CD1c-positive myeloid dendritic cell (primary cell): ENCODE measurements around the gene ADGRG2.
A peak's percentile ranks its signal among the peaks of the same experiment; 100 is the strongest.
"Not testable (repeated sequence)": the region's sequence is repeated elsewhere in the genome, so short reads cannot be mapped to it uniquely, and the experiment has no call there.

ENCODE experiments used
- DNase-seq: peaks from one replicate; pipeline ENCODE4 v3.0.0-alpha.2; 2016; ENCODE audit errors: extremely low spot score

Gene ADGRG2

DNA sequence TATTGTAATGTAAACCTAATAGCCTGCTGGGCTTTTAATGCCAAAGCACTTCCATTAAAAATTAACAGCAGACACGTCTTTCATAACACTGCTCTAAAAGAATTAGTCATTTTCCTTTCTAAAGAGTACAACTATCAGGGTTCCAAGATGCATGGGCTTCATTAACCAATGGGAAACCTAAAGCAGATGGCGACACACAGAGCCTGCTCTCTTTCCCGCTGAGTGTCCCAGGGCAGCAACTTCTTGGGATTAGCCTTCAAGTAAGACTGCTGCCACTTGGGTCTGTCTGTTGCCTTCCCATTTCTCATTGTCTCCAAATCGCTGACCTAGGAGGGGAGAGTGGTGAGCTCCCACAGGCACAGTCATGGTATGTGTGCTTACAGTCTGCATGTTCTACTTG lies 124.4 kb downstream of the ADGRG2 start:
- no peak for DNase-seq

- no peak for DNase-seq
Measured at GRCh38 chrX:18996536-18996935, 125.7 kb downstream of the ADGRG2 start.

GRCh38 chrX:18995221-18995620 lies 127.0 kb downstream of the ADGRG2 start:
- no peak for DNase-seq

DNA sequence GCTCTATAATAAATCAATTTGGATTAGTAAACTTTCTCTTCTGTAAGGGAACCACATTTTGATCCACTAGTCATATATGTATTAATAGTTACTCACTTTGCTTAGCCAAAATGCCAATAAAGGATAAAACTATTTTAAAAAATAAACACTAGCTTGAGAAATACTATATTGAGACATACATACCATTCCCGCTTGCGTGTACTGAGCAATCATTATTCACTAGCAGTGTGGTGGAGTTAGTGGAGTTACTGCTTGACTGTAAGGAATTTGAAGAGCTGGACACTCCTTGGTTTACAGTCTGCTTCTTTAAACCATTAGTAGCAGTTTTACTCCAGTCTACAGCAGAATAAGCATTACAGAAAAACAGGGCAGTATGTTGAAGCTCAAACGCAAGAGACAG lies 127.6 kb downstream of the ADGRG2 start:
- DNase-seq = no peak

- no peak for DNase-seq
Measured at GRCh38 chrX:18992829-18993228, 129.4 kb downstream of the ADGRG2 start.

- DNase-seq = peak; percentile 12
Measured at GRCh38 chrX:18985186-18985435, 137.2 kb downstream of the ADGRG2 start.

DNA sequence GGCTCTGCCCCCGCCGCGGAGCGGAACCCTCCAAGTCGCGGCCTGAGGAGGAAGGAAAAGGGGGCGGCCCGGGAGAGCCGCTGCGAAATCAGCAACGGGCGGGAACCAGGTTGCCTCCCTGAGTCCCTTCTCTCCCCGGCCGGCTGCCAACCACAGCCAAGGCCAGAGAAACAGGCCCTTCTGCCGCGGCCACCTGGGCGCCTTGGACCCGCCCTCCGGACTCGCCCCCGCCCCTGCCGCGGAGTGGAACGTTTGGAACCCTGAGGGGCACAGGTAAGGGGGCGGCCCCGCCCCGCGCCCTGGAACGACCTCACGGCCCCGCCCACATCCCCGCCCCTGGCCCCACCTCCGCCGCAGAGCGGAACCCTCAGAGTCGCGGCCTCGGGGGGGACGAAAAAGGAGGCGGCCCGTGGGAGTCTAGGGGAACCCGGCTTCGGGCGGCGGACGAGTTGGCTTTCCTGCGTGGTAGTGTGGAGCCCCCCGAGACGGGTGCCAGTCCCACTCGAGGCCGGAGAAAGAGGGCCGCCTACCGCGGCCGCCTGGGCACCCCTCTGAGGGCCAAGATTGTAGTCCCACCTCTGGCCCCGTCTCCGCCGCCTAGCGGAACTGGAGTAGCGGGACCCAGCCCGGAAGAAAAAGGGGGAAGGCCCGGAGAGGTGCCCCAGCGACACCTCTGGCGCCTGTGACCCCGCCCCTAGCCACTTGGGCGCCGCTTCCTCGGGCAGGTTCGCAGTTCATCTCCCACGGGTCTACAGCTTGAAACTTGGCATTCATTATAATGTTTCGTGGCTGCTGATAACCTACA lies 137.7 kb downstream of the ADGRG2 start:
- peak; percentile 84 for DNase-seq

DNA sequence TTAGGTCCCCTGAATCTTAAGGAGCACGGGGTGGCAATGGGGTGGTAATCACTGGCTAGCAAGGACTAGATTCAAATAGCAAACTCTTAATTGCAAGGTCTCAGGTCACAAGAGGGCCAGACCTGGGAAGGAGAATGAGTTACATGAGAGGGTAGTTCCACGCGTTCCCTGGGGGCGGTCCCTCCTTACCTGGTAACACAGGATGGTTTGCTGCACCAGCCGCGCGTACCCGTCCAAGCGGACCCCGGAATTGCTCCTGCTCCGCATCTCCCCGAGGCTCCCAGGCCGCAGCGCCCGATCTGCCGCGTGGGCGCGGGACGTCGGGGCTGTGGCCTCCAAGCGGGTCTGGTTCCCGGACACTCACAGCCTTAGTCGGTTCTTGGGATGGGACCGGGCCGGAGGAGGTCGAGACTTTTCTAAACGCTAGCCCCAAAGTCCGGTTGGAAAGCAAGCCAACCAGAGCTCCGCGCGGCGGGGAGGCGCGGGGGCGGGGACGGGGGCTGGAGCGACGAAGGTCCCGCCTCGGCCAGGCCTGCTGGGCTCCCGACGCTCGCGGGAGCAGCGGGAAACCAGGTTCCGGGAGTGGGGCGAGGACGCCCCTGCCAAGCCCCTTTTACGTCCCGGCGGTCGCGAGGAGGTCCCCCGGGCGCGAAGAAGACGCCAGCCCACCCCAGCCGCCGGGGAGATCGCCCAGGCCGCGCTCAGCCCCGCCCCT lies 138.4 kb downstream of the ADGRG2 start, which contains the start of gene PHKA2:
Gene PHKA2 (minus strand): TSS at position 449 of the 715 bp plus-strand sequence. CDS start 182 bp downstream, at position 267.
- DNase-seq = peak; percentile 58

DNA sequence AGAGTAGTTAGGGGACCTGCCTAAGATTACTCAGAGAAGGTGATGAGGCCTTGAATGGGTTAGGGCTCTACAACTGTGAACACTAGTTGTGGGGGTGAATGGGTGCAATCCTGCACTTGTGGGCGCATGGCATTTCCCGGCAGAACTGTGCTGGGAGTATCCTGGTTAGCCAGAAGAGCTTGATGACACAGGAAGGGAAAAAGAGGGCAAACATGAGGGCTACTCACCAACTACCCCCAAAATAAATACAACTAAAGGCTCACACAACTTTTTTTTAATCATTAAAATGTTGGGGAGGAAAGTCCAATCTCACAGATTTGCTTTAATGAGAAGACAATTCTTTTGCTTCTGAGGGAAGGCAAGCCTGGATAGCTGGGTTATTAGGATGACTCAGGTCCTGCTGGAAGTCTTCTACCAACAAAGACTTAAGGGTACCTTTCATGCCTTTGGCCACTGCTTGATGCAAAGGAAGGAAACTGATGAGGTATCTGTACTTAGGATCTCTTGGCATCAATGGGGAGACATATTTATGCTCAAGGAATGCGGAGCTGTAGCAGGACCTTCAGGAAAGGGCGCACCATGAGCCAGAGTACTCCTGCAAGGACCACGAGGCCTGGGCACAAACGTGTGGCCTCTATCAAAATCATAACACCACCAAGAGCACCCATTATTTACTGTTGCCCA lies 141.0 kb downstream of the ADGRG2 start:
- no peak for DNase-seq

- not testable (repeated sequence) for DNase-seq
Measured at GRCh38 chrX:18980262-18980661, 142.0 kb downstream of the ADGRG2 start.

GRCh38 chrX:18974993-18975392 lies 147.3 kb downstream of the ADGRG2 start:
- no peak for DNase-seq

DNA sequence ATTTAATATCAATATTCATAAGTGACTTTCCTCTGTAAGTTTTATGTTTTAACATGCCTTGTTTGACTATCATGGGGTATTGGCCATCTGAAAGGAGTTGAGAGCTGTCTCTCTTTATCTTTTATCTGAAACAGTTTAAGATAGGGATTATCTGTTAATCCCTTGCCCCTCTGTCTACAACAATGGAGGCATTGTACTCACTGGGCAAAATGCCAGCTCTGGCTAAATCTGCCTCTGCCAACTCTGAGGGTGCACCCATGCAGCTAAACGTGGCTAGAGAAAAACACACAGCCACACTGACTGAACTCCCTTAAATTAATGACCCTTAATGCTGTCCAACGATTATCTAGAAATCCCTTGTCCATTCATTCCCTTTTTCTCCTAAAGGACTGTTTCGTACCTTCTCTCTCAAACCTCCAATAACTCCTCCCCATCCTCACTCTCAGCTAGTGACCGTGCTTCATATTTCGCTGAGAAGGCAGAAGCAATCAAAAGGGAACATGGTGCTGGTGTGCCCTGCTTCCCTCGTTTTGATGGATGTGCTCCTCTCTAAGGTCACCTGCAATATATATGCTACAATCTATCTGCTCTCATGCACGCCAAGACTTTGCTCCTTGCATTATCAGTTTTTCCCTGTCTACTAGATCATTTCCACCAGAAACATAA lies 148.6 kb downstream of the ADGRG2 start:
- no peak for DNase-seq

DNA sequence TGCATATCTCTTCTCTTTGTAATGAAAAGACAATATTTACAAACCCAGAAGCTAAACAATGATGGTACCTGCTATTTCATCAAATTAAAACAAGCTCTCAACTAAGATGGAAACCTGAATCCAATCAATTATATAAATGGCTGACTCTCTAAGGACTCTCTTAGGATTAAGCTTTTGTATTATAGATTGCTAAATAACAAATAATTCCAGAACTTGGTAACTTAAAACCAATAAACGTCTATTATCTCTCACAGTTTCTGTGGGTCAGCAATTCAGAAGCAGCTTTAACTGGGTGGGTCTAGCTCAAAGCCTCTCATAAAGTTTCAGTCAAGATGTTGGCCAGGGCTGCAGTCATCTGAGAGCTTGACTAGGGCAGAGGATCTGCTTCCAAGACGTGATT lies 150.8 kb downstream of the ADGRG2 start:
- no peak for DNase-seq

- no peak for DNase-seq
Measured at GRCh38 chrX:18970465-18970864, 151.8 kb downstream of the ADGRG2 start.

DNA sequence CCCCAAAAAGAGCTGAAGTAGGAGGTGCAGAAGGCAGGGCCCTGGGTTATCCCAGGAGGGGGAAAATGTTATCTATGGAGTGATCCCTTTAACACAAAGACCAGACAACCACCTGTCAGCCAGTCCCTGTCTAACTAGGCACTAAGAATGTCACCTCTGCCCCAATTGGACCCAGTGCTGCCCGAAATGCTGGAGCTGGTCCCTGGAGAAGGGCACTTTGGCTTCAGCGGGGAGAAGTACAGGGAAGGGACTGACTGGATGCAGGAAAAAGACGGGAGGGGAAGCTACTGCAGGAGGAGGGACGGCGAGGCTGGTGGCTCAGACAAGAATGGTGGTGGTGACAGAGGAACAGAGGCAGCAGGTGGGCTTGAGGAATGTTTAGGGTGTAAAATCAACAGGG lies 155.6 kb downstream of the ADGRG2 start:
- no peak for DNase-seq

DNA sequence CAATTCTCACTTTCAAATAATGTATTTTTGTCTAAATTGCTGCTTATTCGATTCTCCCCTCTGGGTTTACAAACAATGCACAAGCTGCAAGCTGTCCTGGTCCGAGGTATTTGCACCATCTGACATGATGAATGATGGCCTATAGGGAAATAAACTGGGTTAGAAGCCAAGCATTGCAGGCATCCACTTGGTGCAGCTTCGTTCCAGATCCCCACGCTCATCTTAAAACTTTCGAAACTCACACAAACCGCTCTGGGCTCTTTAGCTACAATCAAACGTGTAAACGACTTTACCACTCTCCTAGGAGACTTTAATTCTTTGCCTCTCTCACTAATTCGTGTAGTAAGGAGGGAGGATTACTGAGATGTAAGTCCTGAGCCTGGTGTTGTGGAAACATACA lies 157.4 kb downstream of the ADGRG2 start:
- DNase-seq = no peak

DNA sequence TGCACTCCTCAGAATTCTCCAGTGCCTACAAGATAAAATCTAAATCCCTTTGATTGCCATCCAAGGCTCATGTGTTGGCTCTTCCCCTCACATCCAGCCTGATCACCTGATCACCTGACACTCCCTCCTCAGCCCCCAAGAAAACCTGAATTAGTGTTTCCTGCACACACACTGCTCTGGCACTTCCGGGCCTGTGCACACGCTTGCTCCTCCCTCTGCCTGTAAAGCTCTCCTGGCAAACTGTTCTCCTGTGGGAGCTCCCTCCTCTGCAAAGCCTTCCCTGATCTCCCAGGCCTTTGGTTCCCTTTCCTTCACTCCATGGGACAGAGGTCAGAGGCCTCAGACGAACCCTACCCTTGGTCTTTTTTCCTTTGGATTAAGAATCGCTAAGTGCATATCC lies 158.2 kb downstream of the ADGRG2 start:
- DNase-seq = no peak

DNA sequence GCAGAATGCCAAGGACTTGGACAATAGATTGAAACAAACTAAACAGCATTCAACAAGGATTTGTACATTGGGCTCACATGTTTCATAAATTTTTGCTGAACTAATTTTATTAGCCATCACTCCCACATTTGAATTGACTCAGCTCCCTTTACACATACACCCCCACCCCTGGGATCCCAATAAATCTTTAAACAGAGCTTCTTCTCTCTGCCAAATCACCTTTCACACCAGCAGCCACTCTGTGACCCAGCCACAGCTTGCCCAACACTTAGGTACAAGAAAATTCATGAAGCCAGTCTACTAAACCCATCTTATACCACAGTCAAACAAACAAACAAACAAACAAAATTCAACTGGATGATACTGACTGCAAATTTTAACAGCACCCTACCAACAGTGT lies 159.9 kb downstream of the ADGRG2 start:
- DNase-seq = no peak

DNA sequence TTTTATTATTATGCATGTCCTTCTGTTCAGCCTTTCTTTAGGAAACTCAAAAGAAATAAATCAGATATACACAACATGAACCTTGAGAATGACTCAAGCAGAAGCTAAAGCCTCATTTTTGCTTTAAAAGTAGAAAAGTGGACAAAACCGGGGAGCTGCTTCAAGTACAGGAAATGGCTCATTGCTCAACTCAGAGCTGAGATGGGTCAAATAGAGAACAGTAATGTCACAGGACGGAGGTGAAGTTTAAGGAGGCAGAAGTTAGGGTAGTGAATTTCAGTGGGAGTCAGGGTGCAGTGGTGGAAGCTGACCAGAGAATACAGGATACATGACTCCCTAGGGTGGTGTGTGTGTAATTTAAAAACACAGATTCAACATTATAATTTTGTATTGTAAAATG lies 160.6 kb downstream of the ADGRG2 start:
- peak; percentile 49 for DNase-seq

DNA sequence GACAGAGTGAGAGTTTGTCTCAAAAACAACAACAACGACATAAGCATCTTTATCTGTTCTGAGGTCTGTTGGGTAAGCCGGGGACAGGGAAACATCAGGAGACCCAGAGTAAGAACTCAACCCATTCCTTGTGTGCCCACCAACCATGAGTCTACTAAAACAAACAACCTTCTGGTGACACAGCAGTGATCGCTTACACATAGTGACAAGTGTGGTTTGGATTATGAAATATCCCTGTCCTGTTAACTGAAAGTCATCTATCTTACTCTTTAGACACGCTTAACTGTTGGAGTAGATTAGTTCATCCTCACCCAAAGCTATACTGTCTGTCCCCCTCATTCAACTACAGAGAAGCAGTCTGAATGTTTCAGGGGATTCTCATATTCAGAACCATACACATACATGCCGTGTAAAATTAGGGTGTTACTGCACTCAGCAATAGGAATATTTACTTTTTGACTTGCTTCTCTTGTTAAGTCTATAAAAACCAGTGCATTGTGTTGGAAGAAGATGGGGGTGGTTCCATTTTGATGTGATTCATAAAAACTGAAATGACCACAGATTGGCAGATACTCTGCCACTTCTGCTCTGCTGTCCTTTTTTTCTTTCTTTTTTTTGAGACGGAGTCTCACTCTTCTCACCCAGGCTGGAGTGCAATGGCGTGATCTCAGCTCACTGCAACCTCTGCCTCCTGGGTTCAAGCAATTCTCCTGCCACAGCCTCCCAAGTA lies 165.8 kb downstream of the ADGRG2 start:
- no peak for DNase-seq

DNA sequence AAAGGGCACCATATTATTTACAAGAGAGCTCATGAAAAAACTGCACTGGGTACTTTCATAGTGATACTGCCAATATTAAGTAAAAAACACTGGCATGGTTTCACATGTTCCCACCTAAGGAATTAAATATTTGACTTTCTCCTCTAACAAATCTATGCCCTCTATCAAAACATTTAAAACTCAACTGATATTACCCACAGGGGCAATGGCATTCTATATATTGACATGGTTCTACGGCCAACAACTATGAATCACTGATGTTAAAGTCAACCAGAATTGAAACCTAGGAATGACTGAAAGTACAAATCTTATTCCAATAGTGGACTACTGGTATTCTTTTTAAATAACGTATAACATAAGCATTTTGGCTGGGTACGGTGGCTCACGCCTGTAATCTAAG lies 166.6 kb downstream of the ADGRG2 start:
- no peak for DNase-seq

DNA sequence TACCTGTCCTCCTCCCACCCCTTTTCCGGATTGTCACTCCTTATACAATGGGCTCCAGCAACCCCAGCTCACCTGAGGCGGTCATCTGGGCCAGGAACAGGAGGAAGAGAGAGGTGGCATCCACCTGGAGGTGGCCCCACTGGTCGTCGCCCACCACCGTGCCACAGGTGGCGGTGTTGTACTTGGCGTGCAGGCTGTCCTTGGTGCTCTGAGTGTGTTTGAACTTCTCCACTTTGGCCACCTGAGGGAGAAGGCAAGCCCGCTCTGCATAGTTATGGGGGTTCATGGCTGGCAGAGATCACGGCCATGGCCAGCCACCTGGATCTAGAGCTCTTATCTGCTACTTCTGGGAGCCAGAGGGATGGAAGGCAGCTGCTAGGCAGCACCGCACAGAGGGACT lies 171.2 kb downstream of the ADGRG2 start:
- DNase-seq = no peak
